Calu3 (cell line): ENCODE measurements around the gene CPT2. TPM values are rescaled to one million over a fixed set of nuclear protein-coding genes. Genes with fewer than 3 reads are reported as not detected.

Source experiments
- BruUV-seq: library from RNA; stranded (reverse); fragments of 400-500 nt; replicated peaks from 2 replicates; lab custom pipeline; 2021; lab: Mats Ljungman, UMichigan
- CTCF ChIA-PET: fragments of 300-600 bp; sonication (Branson Sonifier 250); formaldehyde crosslinking; loops from one replicate; lab custom pipeline; 2022; ENCODE audit warnings: antibody characterized with exemption; lab: Charles Lee
- DNase-seq: peaks from one replicate; pipeline ENCODE4 v3.0.0; 2022
- H3K27ac Mint-ChIP-seq: one replicate; pipeline ENCODE4 v1.8.0; 2022; ENCODE audit warnings: mixed read lengths; ENCODE audit not compliant: unreplicated experiment
- H3K27me3 Mint-ChIP-seq: one replicate; pipeline ENCODE4 v1.8.0; 2022; ENCODE audit warnings: mixed read lengths; ENCODE audit not compliant: unreplicated experiment
- H3K36me3 Mint-ChIP-seq: one replicate; pipeline ENCODE4 v1.8.0; 2022; ENCODE audit warnings: mild to moderate bottlenecking, moderate library complexity, mixed read lengths; ENCODE audit not compliant: insufficient read depth, unreplicated experiment
- H3K4me1 Mint-ChIP-seq: one replicate; pipeline ENCODE4 v1.8.0; 2022; ENCODE audit warnings: mild to moderate bottlenecking, low read depth, mixed read lengths; ENCODE audit not compliant: unreplicated experiment
- H3K4me3 Mint-ChIP-seq: one replicate; pipeline ENCODE4 v1.8.0; 2022; ENCODE audit warnings: mild to moderate bottlenecking, low read depth, moderate library complexity, mixed read lengths; ENCODE audit not compliant: unreplicated experiment
- H3K9me3 Mint-ChIP-seq: one replicate; pipeline ENCODE4 v1.8.0; 2022; ENCODE audit warnings: low read depth, mixed read lengths; ENCODE audit not compliant: unreplicated experiment
- CTCF ChIP-seq: fragments of 200-600 bp; IDR thresholded peaks from one replicate; pipeline ENCODE4 v1.8.0; 2022; ENCODE audit warnings: antibody characterized with exemption; ENCODE audit not compliant: unreplicated experiment
- intact Hi-C: fragments of 100-400 bp; cut with micrococcal nuclease; formaldehyde crosslinking; loops from one replicate; pipeline ENCODE4 v1.10.0; 2022; ENCODE audit not compliant: unreplicated experiment
- total RNA-seq: library from RNA; stranded (reverse); gene quantifications from 2 replicates; pipeline ENCODE4 v1.2.3, GENCODE V29; 2022

The CPT2 gene
- total RNA-seq, 1 experiment from 2014 or later: 18.5 TPM

- Mint-ChIP-seq H3K27ac (no peak overlapping the region), H3K4me1 (no peaks in the 10 kb centered on the region), H3K4me3 (no peak overlapping the region), H3K9me3 (no peaks in the 10 kb centered on the region), H3K27me3 (no peaks in the 10 kb centered on the region), H3K36me3 (peaks cover 4% of the 10 kb centered on the region)
- CTCF ChIA-PET: no interaction called here
- intact Hi-C loops: no loop called here
- no peak for TF ChIP-seq CTCF
- BruUV-seq: no TSS peak
- no peak for DNase-seq
Observed at GRCh38 chr1:53158900-53159299, 37.7 kb upstream of the CPT2 start.

- H3K36me3 Mint-ChIP-seq: peaks cover 4% of the 10 kb centered on the region
- no peak overlapping the region for H3K27ac Mint-ChIP-seq
- H3K4me1 Mint-ChIP-seq: no peaks in the 10 kb centered on the region
- no peak for TF ChIP-seq CTCF
- CTCF ChIA-PET: no interaction called here
- DNase-seq: no peak
- intact Hi-C loops: no loop called here
- no peaks in the 10 kb centered on the region for H3K27me3 Mint-ChIP-seq
- no peak overlapping the region for H3K4me3 Mint-ChIP-seq
- no peaks in the 10 kb centered on the region for H3K9me3 Mint-ChIP-seq
- no TSS peak for BruUV-seq
Observed at GRCh38 chr1:53160924-53161378, 35.7 kb upstream of the CPT2 start.

- CTCF ChIA-PET: no interaction called here
- intact Hi-C loops: no loop called here
- H3K27ac Mint-ChIP-seq: no peak overlapping the region
Observed at GRCh38 chr1:53162621-53163020, 34.0 kb upstream of the CPT2 start.

GRCh38 chr1:53163291-53163768, 33.3 kb upstream of the CPT2 start:
- CTCF ChIA-PET: interaction anchor here (0.5 kb wide), 1 partner anchor 10 kb away, joined by 3 read pairs; no protein-coding TSS in a partner anchor
- no peaks in the 10 kb centered on the region for H3K27me3 Mint-ChIP-seq
- no TSS peak for BruUV-seq
- no peaks in the 10 kb centered on the region for H3K9me3 Mint-ChIP-seq
- H3K4me3 Mint-ChIP-seq: no peak overlapping the region
- no peak for TF ChIP-seq CTCF
- H3K4me1 Mint-ChIP-seq: no peaks in the 10 kb centered on the region
- no peak for DNase-seq
- H3K36me3 Mint-ChIP-seq: no peaks in the 10 kb centered on the region
- no peak overlapping the region for H3K27ac Mint-ChIP-seq
- intact Hi-C loops: no loop called here

More at GRCh38 chr1:53162621-53163020, 34.0 kb upstream of the CPT2 start:
- no peak for DNase-seq
- no peaks in the 10 kb centered on the region for H3K9me3 Mint-ChIP-seq
- no peak for TF ChIP-seq CTCF
- H3K36me3 Mint-ChIP-seq: peaks cover 4% of the 10 kb centered on the region
- H3K4me1 Mint-ChIP-seq: no peaks in the 10 kb centered on the region
- no peaks in the 10 kb centered on the region for H3K27me3 Mint-ChIP-seq
- H3K4me3 Mint-ChIP-seq: no peak overlapping the region
- BruUV-seq: no TSS peak
